Measurements from ENCODE around the gene ACOX1. TPM values are rescaled to one million over a fixed set of nuclear protein-coding genes. Genes with fewer than 3 reads are reported as not detected.

ACOX1 gene
- total and polyA plus RNA-seq, 2 experiments from 2014 or later = 17.4 to 36.3 TPM

DNA sequence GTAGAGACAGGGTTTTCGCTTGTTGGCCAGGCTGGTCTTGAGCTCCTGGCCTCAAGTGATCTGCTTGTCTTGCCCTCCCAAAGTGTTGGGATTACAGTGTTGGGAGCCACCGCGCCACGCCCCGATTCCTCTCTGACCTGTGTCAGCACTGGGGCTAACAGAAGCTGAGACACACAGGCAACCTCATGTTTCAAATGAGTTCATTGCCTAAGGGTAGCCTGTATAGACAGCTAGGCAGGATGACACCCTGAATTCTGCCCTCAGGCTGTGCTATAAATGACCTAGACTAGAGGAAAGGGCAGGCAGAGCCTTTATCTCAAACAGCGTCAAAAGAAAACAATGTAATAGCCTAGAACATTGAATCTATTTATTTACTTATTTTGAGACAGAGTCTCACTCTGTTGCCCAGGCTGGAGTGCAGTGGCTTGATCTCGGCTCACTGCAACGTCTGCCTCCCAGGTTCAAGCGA lies 19.4 kb upstream of the ACOX1 start:
- Histone ChIP-seq H3K27ac (no peak overlapping the region), H3F3A (ENCODE audit: insufficient read depth) (peaks cover 21% of the 10 kb centered on the region; the same call in 1 of the 2 replicates), H3K9me2 (ENCODE audit: insufficient read depth) (no peaks in the 10 kb centered on the region), H3K4me2 (ENCODE audit: unreplicated experiment) (no peak overlapping the region), H4K20me1 (ENCODE audit: insufficient read depth) (no peaks in the 10 kb centered on the region), H3K9me3 (ENCODE audit: low read depth) (no peaks in the 10 kb centered on the region), H3K27me3 (replicated peaks; ENCODE audit: insufficient read depth) (no peaks in the 10 kb centered on the region), H3K4me1 (ENCODE audit: insufficient read depth) (peaks cover 15% of the 10 kb centered on the region), H3K36me3 (ENCODE audit: low read depth) (no peaks in the 10 kb centered on the region), H3K4me3 (no peak overlapping the region), H3K79me2 (ENCODE audit: insufficient read depth) (no peaks in the 10 kb centered on the region), H3K9ac (no peak overlapping the region), H2AFZ (no peak overlapping the region)
- DNase-seq = no peak
- TF ChIP-seq EZH2phosphoT487 (IDR thresholded peaks at IDR 0.05; ENCODE audit: insufficient read depth, low read depth) (no peak), EZH2 (IDR thresholded peaks at IDR 0.05; ENCODE audit: insufficient read depth, poor library complexity, severe bottlenecking) (no peak)
- 98% methylated on average over 9 of the region's 9 CpGs for WGBS, 2 experiments (ENCODE audit: low coverage in 1 of 2, low lambda C conversion rate in 2 of 2, missing lambda C conversion rate in 2 of 2)
- in situ Hi-C loops (cut with MboI) = loop anchor here (10.0 kb wide), 1 partner anchor 224 kb away; a partner anchor contains a TSS

DNA sequence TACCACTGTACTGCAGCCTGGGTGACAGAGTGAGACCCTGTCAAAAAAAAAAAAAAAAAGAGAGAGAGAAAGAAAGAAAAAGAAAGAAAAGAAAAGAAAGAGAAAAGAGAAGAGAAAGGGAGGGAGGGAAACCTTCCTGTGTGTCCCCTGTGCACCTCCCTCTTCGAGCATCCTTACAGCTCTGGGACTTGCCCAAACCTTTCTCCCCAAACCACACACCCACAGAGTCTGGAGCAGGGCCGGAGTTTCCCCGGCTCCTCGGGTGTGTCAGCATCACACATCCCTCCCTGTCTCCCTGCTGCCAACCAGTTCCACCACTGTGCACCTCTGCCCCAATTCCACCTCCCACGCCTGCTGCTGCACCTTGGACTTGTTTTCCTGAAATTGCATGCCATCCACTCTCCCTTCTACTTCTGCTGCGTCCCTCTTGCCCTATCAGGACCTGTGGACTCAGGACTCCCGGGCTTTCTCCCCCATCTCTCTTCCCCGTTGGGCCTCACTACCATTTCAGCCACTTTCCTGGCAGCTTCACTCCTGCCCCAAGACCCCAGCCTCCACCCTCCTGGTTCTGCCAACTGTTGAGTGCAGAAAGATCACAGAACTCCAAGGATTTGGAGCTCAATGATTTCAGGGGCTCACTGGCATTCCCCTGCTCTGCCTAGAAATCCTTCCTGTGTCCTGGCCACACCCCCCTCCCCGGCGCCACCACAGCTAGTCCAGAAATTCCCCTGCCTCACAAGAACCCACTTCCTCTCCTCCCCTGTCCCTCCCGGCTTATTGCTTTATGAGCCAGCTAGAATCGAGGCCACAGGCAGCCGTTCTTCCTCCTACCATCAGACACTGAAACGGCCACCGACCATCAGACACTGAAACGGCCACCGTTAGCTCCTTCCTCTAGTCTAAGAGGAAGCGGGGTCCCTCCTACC lies 18.0 kb upstream of the ACOX1 start:
- H3K9me2 ChIP-seq (ENCODE audit: insufficient read depth) = no peaks in the 10 kb centered on the region
- H3F3A ChIP-seq (ENCODE audit: insufficient read depth) = peaks cover 21% of the 10 kb centered on the region; the same call in 1 of the 2 replicates
- in situ Hi-C loops (cut with MboI) = loop anchor here (10.0 kb wide), 1 partner anchor 222 kb away; a partner anchor contains a TSS
- peak; percentile 82 for DNase-seq
- 34 to 35% methylated on average over 18 of the region's 18 CpGs for WGBS, 2 experiments (ENCODE audit: low coverage in 1 of 2, low lambda C conversion rate in 2 of 2, missing lambda C conversion rate in 2 of 2)
- no peaks in the 10 kb centered on the region for H3K27me3 ChIP-seq (replicated peaks; ENCODE audit: insufficient read depth)
- peak overlapping the region; percentile 58; the same call in 1 of the 2 replicates for H2AFZ ChIP-seq
- peak overlapping the region; percentile 38; the same call in 1 of the 2 replicates for H3K9ac ChIP-seq
- no peak for TF ChIP-seq EZH2phosphoT487 (IDR thresholded peaks at IDR 0.05; ENCODE audit: insufficient read depth, low read depth)
- TF ChIP-seq EZH2 (IDR thresholded peaks at IDR 0.05; ENCODE audit: insufficient read depth, poor library complexity, severe bottlenecking) = no peak
- peak overlapping the region; percentile 69 for H3K4me2 ChIP-seq (ENCODE audit: unreplicated experiment)
- no peaks in the 10 kb centered on the region for H3K36me3 ChIP-seq (ENCODE audit: low read depth)
- H3K4me1 ChIP-seq (ENCODE audit: insufficient read depth) = peaks cover 15% of the 10 kb centered on the region
- no peaks in the 10 kb centered on the region for H3K79me2 ChIP-seq (ENCODE audit: insufficient read depth)
- H3K27ac ChIP-seq = peak overlapping the region; percentile 39
- H3K9me3 ChIP-seq (ENCODE audit: low read depth) = no peaks in the 10 kb centered on the region
- no peak overlapping the region for H3K4me3 ChIP-seq
- no peaks in the 10 kb centered on the region for H4K20me1 ChIP-seq (ENCODE audit: insufficient read depth)

DNA sequence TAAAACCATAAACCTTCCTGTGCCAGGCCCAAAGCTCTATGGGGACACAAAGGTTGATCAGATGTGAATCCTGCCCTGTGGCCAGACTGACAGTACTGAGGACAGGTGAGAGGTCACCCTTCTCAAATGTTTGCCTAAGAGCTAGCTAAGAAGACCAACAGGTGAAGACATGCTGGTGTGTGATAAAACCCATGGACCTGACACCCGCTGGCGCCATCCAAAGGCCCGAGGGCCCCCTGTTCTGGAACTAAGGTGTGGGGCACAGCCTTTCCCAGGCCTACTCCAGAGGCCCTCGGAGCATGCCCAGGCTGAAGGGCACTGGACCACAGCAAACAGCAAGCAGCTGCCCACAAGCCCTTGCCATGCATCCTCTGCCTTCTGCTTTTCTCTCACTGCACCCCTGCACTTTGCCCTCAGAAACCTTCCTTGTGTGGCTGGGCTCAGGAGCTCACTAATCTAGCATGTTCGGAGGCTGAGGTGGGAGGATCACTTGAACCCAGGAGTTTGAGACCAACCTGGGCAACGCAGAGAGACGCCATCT lies 16.5 kb upstream of the ACOX1 start:
- Histone ChIP-seq H4K20me1 (ENCODE audit: insufficient read depth) (no peaks in the 10 kb centered on the region), H3F3A (ENCODE audit: insufficient read depth) (peaks cover 21% of the 10 kb centered on the region; the same call in 1 of the 2 replicates), H3K79me2 (ENCODE audit: insufficient read depth) (no peaks in the 10 kb centered on the region), H3K4me1 (ENCODE audit: insufficient read depth) (peaks cover 15% of the 10 kb centered on the region), H3K27me3 (replicated peaks; ENCODE audit: insufficient read depth) (no peaks in the 10 kb centered on the region), H3K9me2 (ENCODE audit: insufficient read depth) (no peaks in the 10 kb centered on the region), H3K36me3 (ENCODE audit: low read depth) (no peaks in the 10 kb centered on the region), H3K9ac (no peak overlapping the region), H3K9me3 (ENCODE audit: low read depth) (no peaks in the 10 kb centered on the region), H3K27ac (no peak overlapping the region), H2AFZ (no peak overlapping the region), H3K4me2 (ENCODE audit: unreplicated experiment) (no peak overlapping the region), H3K4me3 (no peak overlapping the region)
- in situ Hi-C loops (cut with MboI) = loop anchor here (10.0 kb wide), 1 partner anchor 221 kb away; a partner anchor contains a TSS
- DNase-seq = no peak
- no peak for TF ChIP-seq EZH2phosphoT487 (IDR thresholded peaks at IDR 0.05; ENCODE audit: insufficient read depth, low read depth)
- no peak for TF ChIP-seq EZH2 (IDR thresholded peaks at IDR 0.05; ENCODE audit: insufficient read depth, poor library complexity, severe bottlenecking)
- WGBS, 2 experiments (ENCODE audit: low coverage in 1 of 2, low lambda C conversion rate in 2 of 2, missing lambda C conversion rate in 2 of 2) = 96% methylated on average over 7 of the region's 7 CpGs

DNA sequence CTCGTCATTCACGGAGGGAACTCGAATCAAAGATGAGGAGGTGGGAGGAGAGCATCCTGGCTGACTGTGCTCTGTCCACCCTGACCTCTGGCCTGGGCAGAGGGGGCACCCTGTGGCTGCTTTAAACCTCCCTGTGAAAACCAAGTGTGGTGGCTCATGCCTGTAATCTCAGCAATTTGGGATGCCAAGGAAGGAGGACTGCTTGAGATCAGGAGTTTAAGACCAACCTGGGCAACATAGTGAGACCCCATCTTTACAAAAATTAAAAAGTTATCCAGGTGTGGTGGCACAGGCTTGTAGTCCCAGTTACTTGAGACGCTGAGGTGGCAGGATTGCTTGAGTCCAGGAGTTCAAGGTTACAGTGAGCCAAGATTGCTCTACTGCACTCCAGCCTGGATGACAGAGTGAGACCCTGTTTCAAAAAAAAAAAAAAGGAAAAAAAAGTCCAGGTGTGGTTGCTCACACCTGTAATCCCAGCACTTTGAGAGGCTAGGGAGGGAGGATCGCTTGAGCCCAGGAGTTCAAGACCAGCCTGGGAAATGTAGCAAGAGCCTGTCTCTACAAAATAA lies 15.9 kb upstream of the ACOX1 start:
- H3K9ac ChIP-seq = no peak overlapping the region
- H3F3A ChIP-seq (ENCODE audit: insufficient read depth) = peaks cover 21% of the 10 kb centered on the region; the same call in 1 of the 2 replicates
- DNase-seq = no peak
- no peaks in the 10 kb centered on the region for H4K20me1 ChIP-seq (ENCODE audit: insufficient read depth)
- no peak overlapping the region for H2AFZ ChIP-seq
- H3K79me2 ChIP-seq (ENCODE audit: insufficient read depth) = no peaks in the 10 kb centered on the region
- no peak overlapping the region for H3K4me2 ChIP-seq (ENCODE audit: unreplicated experiment)
- H3K4me3 ChIP-seq = no peak overlapping the region
- WGBS, 2 experiments (ENCODE audit: low coverage in 1 of 2, low lambda C conversion rate in 2 of 2, missing lambda C conversion rate in 2 of 2) = 90% methylated on average over 5 of the region's 5 CpGs
- H3K9me2 ChIP-seq (ENCODE audit: insufficient read depth) = no peaks in the 10 kb centered on the region
- H3K4me1 ChIP-seq (ENCODE audit: insufficient read depth) = peaks cover 15% of the 10 kb centered on the region
- H3K27ac ChIP-seq = no peak overlapping the region
- TF ChIP-seq EZH2 (IDR thresholded peaks at IDR 0.05; ENCODE audit: insufficient read depth, poor library complexity, severe bottlenecking) = no peak
- TF ChIP-seq EZH2phosphoT487 (IDR thresholded peaks at IDR 0.05; ENCODE audit: insufficient read depth, low read depth) = no peak
- no peaks in the 10 kb centered on the region for H3K36me3 ChIP-seq (ENCODE audit: low read depth)
- H3K27me3 ChIP-seq (replicated peaks; ENCODE audit: insufficient read depth) = no peaks in the 10 kb centered on the region
- no peaks in the 10 kb centered on the region for H3K9me3 ChIP-seq (ENCODE audit: low read depth)
- in situ Hi-C loops (cut with MboI) = loop anchor here (10.0 kb wide), 1 partner anchor 220 kb away; a partner anchor contains a TSS

Data from GM23248 (cell line).